K562 (cell line): ENCODE data around the gene MED31. TPM values are rescaled to one million over a fixed set of nuclear protein-coding genes. Genes with fewer than 3 reads are reported as not detected.

Experiments used
- ATAC-seq: fragments of 200-7000 bp; cut with Tn5 transposase; 3 replicates; pipeline ENCODE4 v1.9.1; 2020; ENCODE audit warnings: moderate library complexity
- BruUV-seq: library from RNA; stranded (reverse); fragments of 400-500 nt; replicated peaks from 2 replicates; lab custom pipeline; 2021; lab: Mats Ljungman, UMichigan
- CTCF ChIA-PET: fragments of 300-600 bp; formaldehyde crosslinking; extraction: SDS; loops from one replicate; lab custom pipeline; 2021; ENCODE audit warnings: low intra/inter-chr PET ratio; lab: Yijun Ruan, JAX
- POLR2A ChIA-PET: fragments of 300-600, 350-650 bp; sonication (Branson Sonifier 250); formaldehyde crosslinking; extraction: SDS; loops from one replicate; lab custom pipeline; 2021; ENCODE audit warnings: antibody characterized with exemption, inconsistent platforms; lab: Yijun Ruan, JAX
- DNase-seq, 4 experiments: peaks; one replicate each; pipeline versions ENCODE4 v3.0.0 to v3.0.0-alpha.2; 2011 to 2018; ENCODE audit warnings: low spot score in 3 of 4, mixed read lengths in 3 of 4; ENCODE audit errors: extremely low read depth in 1 of 4
- FAIRE-seq: peaks from 2 replicates; lab custom pipeline; 2011; peaks lifted over from hg19 to GRCh38; lab: Jason Lieb, UNC
- H2AFZ ChIP-seq: 2 replicates; pipeline ENCODE4 v1.6.0; 2011; ENCODE audit warnings: low read depth, low read length, control low read depth, inconsistent platforms
- H3K27ac ChIP-seq: fragments of 200-600 bp; 3 replicates; pipeline ENCODE4 v1.8.0; 2011; ENCODE audit warnings: low read depth, mild to moderate bottlenecking, control low read depth, inconsistent platforms, low read length, moderate library complexity, mixed read lengths; ENCODE audit errors: extremely low read depth
- H3K27me3 ChIP-seq, 2 experiments: fragments of 300-600 bp in 1 of 2; 2 replicates in 1 of 2; 3 replicates in 1 of 2; pipeline versions ENCODE4 v1.6.0 to v1.8.0; 2011; ENCODE audit warnings: inconsistent platforms in 2 of 2, low read length in 2 of 2, mild to moderate bottlenecking in 1 of 2, mixed read lengths in 1 of 2, moderate library complexity in 1 of 2; ENCODE audit not compliant: control insufficient read depth in 2 of 2, insufficient read depth in 2 of 2
- H3K36me3 ChIP-seq: fragments of 300-600 bp; 3 replicates; pipeline ENCODE4 v1.8.0; 2011; ENCODE audit warnings: mild to moderate bottlenecking, low read length, inconsistent platforms; ENCODE audit not compliant: control insufficient read depth, insufficient read depth
- H3K4me1 ChIP-seq, 2 experiments: fragments of 200-600 bp in 1 of 2; replicated peaks in 1 of 2; 2 replicates in 1 of 2; 3 replicates in 1 of 2; pipeline versions ENCODE4 v1.5.1 to v1.8.0; 2011; ENCODE audit warnings: inconsistent platforms in 2 of 2, low read length in 2 of 2, mild to moderate bottlenecking in 1 of 2, mixed read lengths in 1 of 2, moderate library complexity in 1 of 2; ENCODE audit not compliant: control insufficient read depth in 2 of 2, insufficient read depth in 2 of 2
- H3K4me2 ChIP-seq: 2 replicates; pipeline ENCODE4 v1.6.1; 2011; ENCODE audit warnings: low read length, control low read depth, inconsistent platforms, mixed read lengths; ENCODE audit not compliant: insufficient read depth
- H3K4me3 ChIP-seq: fragments of 200-600 bp; sonication (generic), shearing (Covaris generic); 2 replicates; pipeline ENCODE4 v1.5.1; 2016; ENCODE audit warnings: control low read depth, inconsistent platforms
- H3K79me2 ChIP-seq: fragments of 200-600 bp; 3 replicates; pipeline ENCODE4 v1.8.0; 2011; ENCODE audit warnings: low read length, inconsistent platforms; ENCODE audit not compliant: control insufficient read depth, insufficient read depth
- H3K9ac ChIP-seq, 2 experiments: 2 replicates each; pipeline versions ENCODE4 v1.6.0 to v1.6.1; 2011; ENCODE audit warnings: low read depth in 2 of 2, low read length in 2 of 2, control low read depth in 1 of 2, inconsistent platforms in 1 of 2, mild to moderate bottlenecking in 1 of 2, mixed read lengths in 1 of 2; ENCODE audit not compliant: insufficient read depth in 1 of 2
- H3K9me1 ChIP-seq: one replicate; pipeline ENCODE4 v1.6.0; 2011; ENCODE audit warnings: inconsistent platforms, mild to moderate bottlenecking, low read length, moderate library complexity; ENCODE audit not compliant: control insufficient read depth, insufficient read depth
- H3K9me3 ChIP-seq: replicated peaks from 2 replicates; pipeline ENCODE4 v1.5.1; 2011; ENCODE audit warnings: low read depth, low read length, inconsistent platforms; ENCODE audit not compliant: control insufficient read depth, insufficient read depth
- H4K20me1 ChIP-seq: replicated peaks from 2 replicates; pipeline ENCODE4 v1.6.1; 2011; ENCODE audit warnings: low read length, inconsistent platforms, mixed read lengths; ENCODE audit not compliant: control insufficient read depth, insufficient read depth
- ELF1 ChIP-seq: fragments of 200-800 bp; sonication (Bioruptor generic); IDR thresholded peaks from 2 replicates; pipeline ENCODE4 v1.6.1; 2016; ENCODE audit warnings: missing genetic modification characterization, missing compliant biosample characterization
- ERF ChIP-seq: fragments of 450-650 bp; formaldehyde crosslinking; IDR thresholded peaks from 2 replicates; pipeline ENCODE4 v1.4.0; 2020; ENCODE audit warnings: mild to moderate bottlenecking, mixed read lengths
- FOS ChIP-seq: IDR thresholded peaks from 3 replicates; pipeline ENCODE4 v1.6.1; 2011; ENCODE audit not compliant: insufficient read length; ENCODE audit errors: extremely low read depth
- FOXA3 ChIP-seq, 2 experiments: fragments of 450-650 bp in 1 of 2; sonication (generic) in 1 of 2; formaldehyde crosslinking; IDR thresholded peaks in 1 of 2; conservative IDR thresholded peaks in 1 of 2; 2 replicates each; pipeline versions ENCODE4 v1.4.0 to v1.8.0; 2020 to 2022; ENCODE audit warnings: mild to moderate bottlenecking in 2 of 2, missing genetic modification reagents in 1 of 2
- HDGF ChIP-seq: fragments of 450-650 bp; IDR thresholded peaks from 2 replicates; pipeline ENCODE4 v1.6.1; 2016
- HIVEP1 ChIP-seq: fragments of 250-450 bp; sonication (Bioruptor Pico); IDR thresholded peaks from 2 replicates; pipeline ENCODE4 v1.4.0; 2020; ENCODE audit warnings: mild to moderate bottlenecking
- KAT7 ChIP-seq: sonication (generic); formaldehyde crosslinking; IDR thresholded peaks from 2 replicates; pipeline ENCODE4 v1.8.0; 2022; ENCODE audit warnings: missing genetic modification reagents, mild to moderate bottlenecking, borderline replicate concordance
- KAT8 ChIP-seq: fragments of 450-650 bp; IDR thresholded peaks from 2 replicates; pipeline ENCODE4 v1.6.1; 2016; ENCODE audit warnings: low read depth, mild to moderate bottlenecking
- RBFOX2 ChIP-seq: fragments of 200-400 bp; formaldehyde crosslinking; IDR thresholded peaks from 2 replicates; pipeline ENCODE4 v1.6.1; 2017; ENCODE audit warnings: low read depth, mild to moderate bottlenecking, low read length, moderate library complexity
- TARDBP ChIP-seq: fragments of 450-650 bp; IDR thresholded peaks from 2 replicates; pipeline ENCODE4 v1.6.1; 2016
- UBTF ChIP-seq, 2 experiments: IDR thresholded peaks; 2 replicates each; pipeline ENCODE4 v1.6.1; 2012; ENCODE audit warnings: improper control_type of control experiment in 2 of 2, low read depth in 2 of 2, low read length in 2 of 2, borderline replicate concordance in 1 of 2
- ZNF134 ChIP-seq: fragments of 250-450 bp; sonication (Bioruptor Pico); conservative IDR thresholded peaks from 2 replicates; pipeline ENCODE4 v1.4.0; 2020
- ZNF175 ChIP-seq: fragments of 200-800 bp; sonication (Bioruptor generic); IDR thresholded peaks from 2 replicates; pipeline ENCODE4 v1.6.1; 2016; ENCODE audit warnings: low read depth, mild to moderate bottlenecking, missing genetic modification characterization, missing compliant biosample characterization
- ZNF408 ChIP-seq: fragments of 250-450 bp; sonication (Bioruptor Pico); IDR thresholded peaks from 2 replicates; pipeline ENCODE4 v1.4.0; 2020; ENCODE audit warnings: low read depth, mild to moderate bottlenecking, moderate library complexity
- ZNF436 ChIP-seq: fragments of 250-450, 450-650 bp; sonication (Bioruptor Pico); formaldehyde crosslinking; IDR thresholded peaks from 2 replicates; pipeline ENCODE4 v1.7.0; 2020; ENCODE audit warnings: mild to moderate bottlenecking
- ZNF778 ChIP-seq: fragments of 450-650 bp; formaldehyde crosslinking; IDR thresholded peaks from 2 replicates; pipeline ENCODE4 v1.4.0; 2020; ENCODE audit warnings: mild to moderate bottlenecking, moderate library complexity
- WGBS: fragments of 100-300 bp; shearing (Covaris generic); methylation state at CpG from one replicate; pipeline ENCODE4 v1.1.6; 2016; ENCODE audit warnings: low coverage, mixed read lengths; ENCODE audit not compliant: insufficient coverage; ENCODE audit errors: missing lambda C conversion rate; 5-methylcytosine and 5-hydroxymethylcytosine counted together
- in situ Hi-C: fragments of 300-500 bp; cut with MboI; formaldehyde crosslinking; loops from 4 replicates; pipeline ENCODE4 v1.15.0; 2018; ENCODE audit warnings: inconsistent platforms, mixed read lengths
- intact Hi-C: fragments of 100-400 bp; cut with micrococcal nuclease; formaldehyde crosslinking; loops from 2 replicates; pipeline ENCODE4 v1.14.2; 2022
- polyA plus RNA-seq, 8 experiments: library from polyadenylated mRNA; depleted of rRNA in 4 of 8; stranded (reverse) in 5 of 8; unstranded in 3 of 8; fragments of >200 nt; fragmentation: Nextera tagmentation in 2 of 8; fragmentation: Illumina TruSeq in 1 of 8; extraction: Ambion mirVana in 2 of 8; extraction: Trizol in 1 of 8; gene quantifications; 2 replicates each; pipeline versions ENCODE4 v1.2.1 to v1.2.3, GENCODE V29; 2011 to 2014; ENCODE audit warnings: inconsistent platforms in 1 of 8, missing spikeins in 1 of 8
- total RNA-seq, 7 experiments: library from RNA; depleted of rRNA in 6 of 7; stranded (reverse); fragments of >200 nt in 6 of 7; fragmentation: Illumina TruSeq in 2 of 7; extraction: Trizol in 2 of 7; gene quantifications; 2 replicates each; pipeline versions ENCODE4 v1.2.1 to v1.2.3, GENCODE V29; 2011 to 2021; ENCODE audit warnings: low replicate concordance in 1 of 7
- TF ChIP-seq, protein P1 (sequence below), 2 experiments: fragments of 200-800 bp in 1 of 2; sonication (Bioruptor generic) in 1 of 2; sonication (generic) in 1 of 2; formaldehyde crosslinking in 1 of 2; IDR thresholded peaks in 1 of 2; conservative IDR thresholded peaks in 1 of 2; 2 replicates each; pipeline versions ENCODE4 v1.5.0 to v1.6.1; 2016 to 2020; ENCODE audit warnings: missing compliant biosample characterization in 1 of 2, missing genetic modification characterization in 1 of 2, missing genetic modification reagents in 1 of 2
- TF ChIP-seq, protein P2 (sequence below): sonication (generic); formaldehyde crosslinking; IDR thresholded peaks from 2 replicates; pipeline ENCODE4 v1.8.0; 2022; ENCODE audit warnings: missing genetic modification reagents, mild to moderate bottlenecking, borderline replicate concordance

Gene MED31
- total and polyA plus RNA-seq, 9 of the 15 experiments (the other 6 are each of a cell fraction or from before 2014, with no cell fraction given): 6.4 to 39.9 (median 14.6) TPM

- Histone ChIP-seq H4K20me1 (no peaks in the 10 kb centered on the region), H3K4me1 (no peaks in the 10 kb centered on the region), H3K9ac (no peak overlapping the region), H3K27me3 (peaks cover 0 to 16% of the 10 kb centered on the region in 2 experiments; a peak in 3 of 5 replicates), H3K4me2 (no peak overlapping the region), H2AFZ (no peak overlapping the region), H3K9me3 (no peaks in the 10 kb centered on the region), H3K79me2 (no peaks in the 10 kb centered on the region), H3K9me1 (no peaks in the 10 kb centered on the region), H3K27ac (no peak overlapping the region), H3K4me3 (no peak overlapping the region), H3K36me3 (no peaks in the 10 kb centered on the region)
- FAIRE-seq (no peak), ATAC-seq (no peak), DNase-seq (no peak)
- POLR2A ChIA-PET: interaction anchor here (0.5 to 1.5 kb wide), 6 partner anchors 13 to 1010 kb away, joined by 3 to 4 read pairs (median 3); no protein-coding TSS in a partner anchor
- no TSS peak for BruUV-seq
- CTCF ChIA-PET: no interaction called here
- in situ Hi-C loops: no loop called here
- 0% methylated on average over 2 of the region's 2 CpGs for WGBS
- intact Hi-C loops: no loop called here
- no peak for TF ChIP-seq UBTF (IDR thresholded peaks at IDR 0.05; ENCODE audit: borderline replicate concordance in 1 of 2, low read depth in 2 of 2, low read length in 2 of 2)
- TF ChIP-seq ERF (CRISPR knock-in tag): no peak
- no peak for TF ChIP-seq KAT7 (CRISPR knock-in tag)
- TF ChIP-seq, protein P1, sequence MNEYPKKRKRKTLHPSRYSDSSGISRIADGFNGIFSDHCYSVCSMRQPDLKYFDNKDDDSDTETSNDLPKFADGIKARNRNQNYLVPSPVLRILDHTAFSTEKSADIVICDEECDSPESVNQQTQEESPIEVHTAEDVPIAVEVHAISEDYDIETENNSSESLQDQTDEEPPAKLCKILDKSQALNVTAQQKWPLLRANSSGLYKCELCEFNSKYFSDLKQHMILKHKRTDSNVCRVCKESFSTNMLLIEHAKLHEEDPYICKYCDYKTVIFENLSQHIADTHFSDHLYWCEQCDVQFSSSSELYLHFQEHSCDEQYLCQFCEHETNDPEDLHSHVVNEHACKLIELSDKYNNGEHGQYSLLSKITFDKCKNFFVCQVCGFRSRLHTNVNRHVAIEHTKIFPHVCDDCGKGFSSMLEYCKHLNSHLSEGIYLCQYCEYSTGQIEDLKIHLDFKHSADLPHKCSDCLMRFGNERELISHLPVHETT (CRISPR knock-in tag; conservative IDR thresholded peaks at IDR 0.05 in 1 of 2, IDR thresholded peaks at IDR 0.05 in 1 of 2): no peak
- no peak for TF ChIP-seq ZNF175 (CRISPR knock-in tag)
- TF ChIP-seq, protein P2, sequence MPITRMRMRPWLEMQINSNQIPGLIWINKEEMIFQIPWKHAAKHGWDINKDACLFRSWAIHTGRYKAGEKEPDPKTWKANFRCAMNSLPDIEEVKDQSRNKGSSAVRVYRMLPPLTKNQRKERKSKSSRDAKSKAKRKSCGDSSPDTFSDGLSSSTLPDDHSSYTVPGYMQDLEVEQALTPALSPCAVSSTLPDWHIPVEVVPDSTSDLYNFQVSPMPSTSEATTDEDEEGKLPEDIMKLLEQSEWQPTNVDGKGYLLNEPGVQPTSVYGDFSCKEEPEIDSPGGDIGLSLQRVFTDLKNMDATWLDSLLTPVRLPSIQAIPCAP: no peak
- TF ChIP-seq FOXA3 (CRISPR knock-in tag; conservative IDR thresholded peaks at IDR 0.05 in 1 of 2, IDR thresholded peaks at IDR 0.05 in 1 of 2): no peak
- TF ChIP-seq RBFOX2: no peak
- no peak for TF ChIP-seq TARDBP
- no peak for TF ChIP-seq ZNF436
- no peak for TF ChIP-seq FOS
- no peak for TF ChIP-seq ZNF134
- TF ChIP-seq KAT8: no peak
- TF ChIP-seq ZNF778 (CRISPR knock-in tag): no peak
- TF ChIP-seq ELF1 (tag): no peak
- no peak for TF ChIP-seq ZNF408 (CRISPR knock-in tag)
- TF ChIP-seq HIVEP1 (CRISPR knock-in tag): no peak
- TF ChIP-seq HDGF: no peak
Observed at GRCh38 chr17:6661464-6661848, 10.1 kb upstream of the MED31 start.
